HepG2 (cell line): ENCODE results near the gene PEX10. TPM values are rescaled to one million over a fixed set of nuclear protein-coding genes. Genes with fewer than 3 reads are reported as not detected.

Source experiments
- ATAC-seq: fragments of 200-7000 bp; cut with Tn5 transposase; 3 replicates; pipeline ENCODE4 v1.9.1; 2020; ENCODE audit warnings: mild to moderate bottlenecking, moderate library complexity
- BruUV-seq: library from RNA; stranded (reverse); fragments of 400-500 nt; replicated peaks from 2 replicates; lab custom pipeline; 2021; lab: Mats Ljungman, UMichigan
- CTCF ChIA-PET: fragments of 300-600 bp; formaldehyde crosslinking; extraction: SDS; loops from one replicate; lab custom pipeline; 2021; ENCODE audit warnings: low total read pairs, inconsistent platforms, low intra/inter-chr PET ratio; lab: Yijun Ruan, JAX
- POLR2A ChIA-PET: fragments of 350-600 bp; sonication (Branson Sonifier 250); formaldehyde crosslinking; loops from one replicate; lab custom pipeline; 2020; ENCODE audit warnings: antibody characterized with exemption, inconsistent platforms; lab: Yijun Ruan, JAX
- DNase-seq: peaks from one replicate; pipeline ENCODE4 v3.0.0-alpha.2; 2015; ENCODE audit warnings: low spot score
- FAIRE-seq: peaks from 3 replicates; lab custom pipeline; 2011; peaks lifted over from hg19 to GRCh38; lab: Jason Lieb, UNC
- H2AFZ ChIP-seq: one replicate; pipeline ENCODE4 v1.6.1; 2011; ENCODE audit warnings: low read length, inconsistent platforms
- H3K27ac ChIP-seq: fragments of 300-600 bp; 3 replicates; pipeline ENCODE4 v1.8.0; 2011; ENCODE audit warnings: mixed run types, mild to moderate bottlenecking, mixed read lengths, low read length, inconsistent platforms; ENCODE audit not compliant: insufficient read depth; ENCODE audit errors: extremely low read length
- H3K27me3 ChIP-seq, 2 experiments: fragments of 200-600 bp in 1 of 2; 2 replicates in 1 of 2; 3 replicates in 1 of 2; pipeline versions ENCODE4 v1.6.0 to v1.8.0; 2011; ENCODE audit warnings: low read length in 2 of 2, mild to moderate bottlenecking in 2 of 2, moderate library complexity in 2 of 2, inconsistent platforms in 1 of 2; ENCODE audit not compliant: insufficient read depth in 2 of 2, control insufficient read depth in 1 of 2
- H3K36me3 ChIP-seq, 2 experiments: fragments of 200-600 bp in 1 of 2; replicated peaks in 1 of 2; 2 replicates in 1 of 2; 3 replicates in 1 of 2; pipeline versions ENCODE4 v1.5.1 to v1.8.0; 2011; ENCODE audit warnings: low read length in 2 of 2, inconsistent platforms in 1 of 2; ENCODE audit not compliant: insufficient read depth in 2 of 2, control insufficient read depth in 1 of 2
- H3K4me1 ChIP-seq: 2 replicates; pipeline ENCODE4 v1.5.1; 2012; ENCODE audit warnings: low read length, inconsistent platforms; ENCODE audit not compliant: insufficient read depth
- H3K4me2 ChIP-seq: 2 replicates; pipeline ENCODE4 v1.6.0; 2011; ENCODE audit warnings: low read depth, low read length, inconsistent platforms
- H3K4me3 ChIP-seq, 3 experiments: fragments of 200-600 bp in 1 of 3; sonication (generic), shearing (Covaris generic) in 1 of 3; replicated peaks in 1 of 3; 2 replicates each; pipeline ENCODE4 v1.5.1; 2011 to 2016; ENCODE audit warnings: low read length in 3 of 3, inconsistent platforms in 2 of 3, low read depth in 2 of 3, mild to moderate bottlenecking in 2 of 3, control low read depth in 1 of 3, mixed read lengths in 1 of 3; ENCODE audit not compliant: insufficient read depth in 1 of 3
- H3K79me2 ChIP-seq: one replicate; pipeline ENCODE4 v1.6.1; 2011; ENCODE audit warnings: low read length, inconsistent platforms; ENCODE audit not compliant: insufficient read depth
- H3K9ac ChIP-seq: 2 replicates; pipeline ENCODE4 v1.6.0; 2011; ENCODE audit warnings: mild to moderate bottlenecking, low read depth, low read length, inconsistent platforms; ENCODE audit not compliant: insufficient read depth
- H3K9me3 ChIP-seq: 2 replicates; pipeline ENCODE4 v1.5.1; 2012; ENCODE audit warnings: mild to moderate bottlenecking, low read length
- H4K20me1 ChIP-seq: 2 replicates; pipeline ENCODE4 v1.6.0; 2011; ENCODE audit warnings: inconsistent platforms, mild to moderate bottlenecking, low read length, moderate library complexity; ENCODE audit not compliant: insufficient read depth
- AGO2 ChIP-seq: fragments of 200-400 bp; formaldehyde crosslinking; optimal IDR thresholded peaks from 2 replicates; pipeline ENCODE3; 2017; ENCODE audit warnings: mild to moderate bottlenecking, low read depth, low read length, moderate library complexity
- ZBTB33 ChIP-seq: sonication (generic); formaldehyde crosslinking; IDR thresholded peaks from 2 replicates; pipeline ENCODE4 v1.4.0; 2020; ENCODE audit warnings: missing genetic modification reagents
- ZC3H13 ChIP-seq: sonication (generic); formaldehyde crosslinking; IDR thresholded peaks from 2 replicates; pipeline ENCODE4 v1.8.1; 2023; ENCODE audit warnings: mild to moderate bottlenecking, missing genetic modification reagents, moderate library complexity
- ZNF407 ChIP-seq: sonication (generic); formaldehyde crosslinking; IDR thresholded peaks from one replicate; pipeline ENCODE4 v1.5.1; 2020; ENCODE audit warnings: mild to moderate bottlenecking, missing genetic modification reagents; ENCODE audit errors: not compliant biosample characterization
- WGBS: methylation state at CpG from one replicate; pipeline ENCODE4 v1.1.6; 2017; ENCODE audit warnings: low lambda C conversion rate; 5-methylcytosine and 5-hydroxymethylcytosine counted together
- in situ Hi-C: cut with HindIII; loops from 2 replicates; pipeline ENCODE4 v1.10.0; 2017; ENCODE audit warnings: low pct_unique_long_range_greater_than_20kb; ENCODE audit not compliant: extremely low pct_ligation_motif_present
- intact Hi-C: fragments of 100-400 bp; cut with micrococcal nuclease; formaldehyde crosslinking; loops from one replicate; pipeline ENCODE4 v1.10.0; 2022; ENCODE audit not compliant: unreplicated experiment
- polyA plus RNA-seq, 8 experiments: library from polyadenylated mRNA; depleted of rRNA in 3 of 8; stranded (reverse) in 7 of 8; unstranded in 1 of 8; fragments of >200 nt; fragmentation: Illumina TruSeq in 4 of 8; extraction: Trizol in 4 of 8; gene quantifications; 2 replicates each; pipeline versions ENCODE4 v1.2.1 to v1.2.3, GENCODE V29; 2011 to 2016; ENCODE audit warnings: low read depth in 4 of 8, missing spikeins in 1 of 8, mixed read lengths in 1 of 8; ENCODE audit not compliant: insufficient read depth in 1 of 8
- total RNA-seq, 5 experiments: library from RNA; depleted of rRNA; stranded (reverse); fragments of >200 nt; fragmentation: Illumina TruSeq; extraction: Trizol; gene quantifications; 2 replicates each; pipeline ENCODE4 v1.2.3, GENCODE V29; 2016; ENCODE audit warnings: low read depth in 1 of 5

The PEX10 gene
- total and polyA plus RNA-seq, 2 of the 13 experiments (the other 11 are each of a cell fraction or from before 2014, with no cell fraction given): 16.1 to 39.6 TPM

GRCh38 chr1:2376931-2377672, 35.3 kb downstream of the PEX10 start (continued):
- no peak for TF ChIP-seq ZNF407

- no TSS peak for BruUV-seq
- intact Hi-C loops (no loop called here), in situ Hi-C loops (no loop called here)
- Histone ChIP-seq H3K27me3 (no peaks in the 10 kb centered on the region), H3K4me1 (peaks cover 5% of the 10 kb centered on the region; the same call in 1 of the 2 replicates), H3K9ac (no peak overlapping the region), H3K79me2 (no peaks in the 10 kb centered on the region), H3K9me3 (no peaks in the 10 kb centered on the region), H2AFZ (no peak overlapping the region), H3K4me3 (no peak overlapping the region), H3K36me3 (no peaks in the 10 kb centered on the region), H4K20me1 (no peaks in the 10 kb centered on the region), H3K4me2 (no peak overlapping the region), H3K27ac (no peak overlapping the region)
- WGBS: 90% methylated on average over 5 of the region's 23 CpGs
- TF ChIP-seq ZC3H13 (CRISPR knock-in tag): no peak
- TF ChIP-seq AGO2: peak; percentile 19
- no peak for TF ChIP-seq ZBTB33 (CRISPR knock-in tag)
- CTCF ChIA-PET: no interaction called here
- ATAC-seq: no peak
- no peak for DNase-seq
- FAIRE-seq: no peak
- POLR2A ChIA-PET: no interaction called here
These were observed 36.1 kb downstream of the PEX10 start for GRCh38 chr1:2376261-2376741.
